IMR-90 (cell line): Measurements from ENCODE around the gene ADAMTS14. TPM values are rescaled to one million over a fixed set of nuclear protein-coding genes. Genes with fewer than 3 reads are reported as not detected.

Experiments used
- ATAC-seq: fragments of 200-7000 bp; cut with Tn5 transposase; 2 replicates; pipeline ENCODE4 v1.9.1; 2020; ENCODE audit warnings: low read depth, mild to moderate bottlenecking, moderate library complexity
- BruUV-seq: library from RNA; stranded (reverse); fragments of 400-500 nt; replicated peaks from 2 replicates; lab custom pipeline; 2021; lab: Mats Ljungman, UMichigan
- CTCF ChIA-PET: fragments of 300-600 bp; formaldehyde crosslinking; extraction: SDS; loops from one replicate; lab custom pipeline; 2021; ENCODE audit warnings: antibody characterized with exemption; lab: Yijun Ruan, JAX
- POLR2A ChIA-PET: fragments of 300-600 bp; sonication (Branson Sonifier 250); formaldehyde crosslinking; loops from one replicate; lab custom pipeline; 2022; ENCODE audit warnings: antibody characterized with exemption; ENCODE audit not compliant: unreplicated experiment; lab: Charles Lee
- DNase-seq: peaks from one replicate; pipeline ENCODE4 v3.0.0; 2013
- H2AFZ ChIP-seq: replicated peaks from 2 replicates; pipeline ENCODE3; 2013; ENCODE audit warnings: low read length, mild to moderate bottlenecking; ENCODE audit not compliant: poor library complexity
- H2AK5ac ChIP-seq: 2 replicates; pipeline ENCODE4 v1.6.1; 2013; ENCODE audit warnings: low read depth, low read length, inconsistent platforms
- H2AK9ac ChIP-seq: replicated peaks from 2 replicates; pipeline ENCODE3; 2013; ENCODE audit warnings: mild to moderate bottlenecking, low read depth, low read length, moderate library complexity; ENCODE audit not compliant: poor library complexity
- H2BK120ac ChIP-seq: 2 replicates; pipeline ENCODE4 v1.6.1; 2013; ENCODE audit warnings: low read depth, low read length, inconsistent platforms
- H2BK15ac ChIP-seq: 3 replicates; pipeline ENCODE4 v1.6.1; 2013; ENCODE audit warnings: low read depth, low read length, inconsistent platforms
- H2BK20ac ChIP-seq: 2 replicates; pipeline ENCODE4 v1.6.1; 2013; ENCODE audit warnings: low read depth, mild to moderate bottlenecking, inconsistent platforms, low read length, moderate library complexity
- H2BK5ac ChIP-seq: 2 replicates; pipeline ENCODE4 v1.6.1; 2013; ENCODE audit warnings: mild to moderate bottlenecking, low read depth, low read length, inconsistent platforms; ENCODE audit not compliant: poor library complexity, severe bottlenecking
- H3K14ac ChIP-seq: replicated peaks from 2 replicates; pipeline ENCODE4 v1.6.1; 2013; ENCODE audit warnings: low read depth, low read length, inconsistent platforms
- H3K18ac ChIP-seq: 2 replicates; pipeline ENCODE4 v1.6.1; 2013; ENCODE audit warnings: low read depth, low read length, control low read depth
- H3K23ac ChIP-seq: 2 replicates; pipeline ENCODE4 v1.6.1; 2013; ENCODE audit warnings: low read depth, low read length, inconsistent platforms
- H3K27ac ChIP-seq: 2 replicates; pipeline ENCODE4 v1.5.1; 2013; ENCODE audit warnings: mild to moderate bottlenecking, control low read depth, low read length; ENCODE audit not compliant: insufficient read depth
- H3K27me3 ChIP-seq: 2 replicates; pipeline ENCODE4 v1.6.1; 2013; ENCODE audit warnings: low read length; ENCODE audit not compliant: control insufficient read depth, insufficient read depth
- H3K36me3 ChIP-seq: 2 replicates; pipeline ENCODE4 v1.6.1; 2013; ENCODE audit warnings: low read length, mixed read lengths; ENCODE audit not compliant: control insufficient read depth, insufficient read depth
- H3K4ac ChIP-seq: 2 replicates; pipeline ENCODE4 v1.6.1; 2013; ENCODE audit warnings: low read depth, low read length, inconsistent platforms
- H3K4me1 ChIP-seq: 2 replicates; pipeline ENCODE4 v1.6.1; 2013; ENCODE audit warnings: low read length, mixed read lengths; ENCODE audit not compliant: control insufficient read depth, insufficient read depth
- H3K4me2 ChIP-seq: 2 replicates; pipeline ENCODE4 v1.6.1; 2013; ENCODE audit warnings: low read depth, mild to moderate bottlenecking, control low read depth, low read length, moderate library complexity
- H3K4me3 ChIP-seq: 2 replicates; pipeline ENCODE4 v1.5.1; 2013; ENCODE audit warnings: low read depth, mild to moderate bottlenecking, control low read depth, low read length, moderate library complexity; ENCODE audit not compliant: insufficient read depth
- H3K56ac ChIP-seq: 2 replicates; pipeline ENCODE4 v1.6.1; 2013; ENCODE audit warnings: low read length, inconsistent platforms; ENCODE audit not compliant: insufficient read depth; ENCODE audit errors: extremely low read depth
- H3K79me1 ChIP-seq, 2 experiments: 2 replicates each; pipeline ENCODE4 v1.6.1; 2013; ENCODE audit warnings: low read length in 2 of 2, inconsistent platforms in 1 of 2, low read depth in 1 of 2
- H3K9ac ChIP-seq: 2 replicates; pipeline ENCODE4 v1.6.1; 2013; ENCODE audit warnings: low read depth, low read length, control low read depth
- H3K9me1 ChIP-seq: 2 replicates; pipeline ENCODE4 v1.6.1; 2013; ENCODE audit warnings: low read length, inconsistent platforms; ENCODE audit not compliant: insufficient read depth
- H3K9me3 ChIP-seq: 2 replicates; pipeline ENCODE4 v1.6.1; 2013; ENCODE audit warnings: low read length; ENCODE audit not compliant: control insufficient read depth, insufficient read depth
- H4K20me1 ChIP-seq: 2 replicates; pipeline ENCODE4 v1.6.1; 2013; ENCODE audit warnings: low read length, inconsistent platforms; ENCODE audit not compliant: insufficient read depth
- H4K5ac ChIP-seq: 2 replicates; pipeline ENCODE4 v1.6.1; 2013; ENCODE audit warnings: mild to moderate bottlenecking, low read depth, low read length, control low read depth
- H4K8ac ChIP-seq, 2 experiments: 2 replicates each; pipeline ENCODE4 v1.6.1; 2013; ENCODE audit warnings: low read depth in 2 of 2, low read length in 2 of 2, control low read depth in 1 of 2, inconsistent platforms in 1 of 2
- H4K91ac ChIP-seq: 2 replicates; pipeline ENCODE4 v1.6.1; 2013; ENCODE audit warnings: low read depth, low read length, inconsistent platforms; ENCODE audit not compliant: insufficient read depth
- BHLHE40 ChIP-seq: fragments of 150-350 bp; IDR thresholded peaks from 2 replicates; pipeline ENCODE4 v1.6.1; 2016; ENCODE audit warnings: mild to moderate bottlenecking, low read depth, low read length
- CHD1 ChIP-seq: IDR thresholded peaks from 2 replicates; pipeline ENCODE4 v1.6.1; 2012; ENCODE audit warnings: low read depth, low read length, improper control_type of control experiment
- MAFK ChIP-seq: IDR thresholded peaks from 2 replicates; pipeline ENCODE4 v1.6.1; 2012; ENCODE audit warnings: low read depth, low read length, improper control_type of control experiment
- MAZ ChIP-seq: IDR thresholded peaks from 2 replicates; pipeline ENCODE4 v1.6.1; 2012; ENCODE audit warnings: low read depth, mild to moderate bottlenecking, low read length, improper control_type of control experiment, moderate library complexity, borderline replicate concordance
- MXI1 ChIP-seq: IDR thresholded peaks from 2 replicates; pipeline ENCODE4 v1.6.1; 2012; ENCODE audit warnings: low read depth, mild to moderate bottlenecking, low read length, moderate library complexity, borderline replicate concordance
- NFE2L2 ChIP-seq: fragments of 150-350 bp; IDR thresholded peaks from 2 replicates; pipeline ENCODE4 v1.6.1; 2016; ENCODE audit warnings: low read depth, mild to moderate bottlenecking, low read length
- POLR2A ChIP-seq: IDR thresholded peaks from 2 replicates; pipeline ENCODE4 v1.6.1; 2012; ENCODE audit warnings: mild to moderate bottlenecking, low read depth, low read length
- RAD21 ChIP-seq: IDR thresholded peaks from 2 replicates; pipeline ENCODE4 v1.6.1; 2012; ENCODE audit warnings: low read length, improper control_type of control experiment
- RFX5 ChIP-seq: IDR thresholded peaks from 2 replicates; pipeline ENCODE4 v1.8.0; 2012; ENCODE audit warnings: low read depth, mild to moderate bottlenecking, low read length, moderate library complexity
- whole genome bisulfite sequencing, 2 experiments: methylation state at CpG; one replicate each; pipeline versions ENCODE4 v1.1.5 to v1.1.7; 2013; ENCODE audit warnings: missing lambda C conversion rate in 2 of 2; ENCODE audit not compliant: insufficient read length in 1 of 2; ENCODE audit errors: extremely low coverage in 2 of 2; 5-methylcytosine and 5-hydroxymethylcytosine counted together
- dilution Hi-C: fragments of 300-500 bp; cut with HindIII; formaldehyde crosslinking; loops from one replicate; pipeline ENCODE4 v1.14.3; 2018; ENCODE audit warnings: low sequenced_read_pairs; ENCODE audit not compliant: unreplicated experiment
- in situ Hi-C: fragments of 300-500 bp; cut with MboI; formaldehyde crosslinking; loops from 3 replicates; pipeline ENCODE4 v1.14.3; 2019; ENCODE audit warnings: low sequenced_read_pairs, inconsistent platforms, mixed read lengths
- intact Hi-C: fragments of 100-400 bp; cut with micrococcal nuclease; formaldehyde crosslinking; loops from 2 replicates; pipeline ENCODE4 v1.10.0; 2022
- polyA plus RNA-seq, 3 experiments: library from polyadenylated mRNA; depleted of rRNA; stranded (reverse); fragments of >200 nt; gene quantifications; 2 replicates each; pipeline ENCODE4 v1.2.3, GENCODE V29; 2012; ENCODE audit warnings: low replicate concordance in 1 of 3
- total RNA-seq: library from RNA; depleted of rRNA; stranded (reverse); fragments of >200 nt; gene quantifications from 2 replicates; pipeline ENCODE4 v1.2.3, GENCODE V29; 2012
- TF ChIP-seq, protein P1 (sequence below): fragments of 150-350 bp; IDR thresholded peaks from 2 replicates; pipeline ENCODE4 v1.6.1; 2016; ENCODE audit warnings: low read depth, mild to moderate bottlenecking, low read length, moderate library complexity, borderline replicate concordance

ADAMTS14 gene
- total and polyA plus RNA-seq, 2 of the 4 experiments (the other 2 are of a cell fraction), result under 0.01 to 0.31 TPM

DNA sequence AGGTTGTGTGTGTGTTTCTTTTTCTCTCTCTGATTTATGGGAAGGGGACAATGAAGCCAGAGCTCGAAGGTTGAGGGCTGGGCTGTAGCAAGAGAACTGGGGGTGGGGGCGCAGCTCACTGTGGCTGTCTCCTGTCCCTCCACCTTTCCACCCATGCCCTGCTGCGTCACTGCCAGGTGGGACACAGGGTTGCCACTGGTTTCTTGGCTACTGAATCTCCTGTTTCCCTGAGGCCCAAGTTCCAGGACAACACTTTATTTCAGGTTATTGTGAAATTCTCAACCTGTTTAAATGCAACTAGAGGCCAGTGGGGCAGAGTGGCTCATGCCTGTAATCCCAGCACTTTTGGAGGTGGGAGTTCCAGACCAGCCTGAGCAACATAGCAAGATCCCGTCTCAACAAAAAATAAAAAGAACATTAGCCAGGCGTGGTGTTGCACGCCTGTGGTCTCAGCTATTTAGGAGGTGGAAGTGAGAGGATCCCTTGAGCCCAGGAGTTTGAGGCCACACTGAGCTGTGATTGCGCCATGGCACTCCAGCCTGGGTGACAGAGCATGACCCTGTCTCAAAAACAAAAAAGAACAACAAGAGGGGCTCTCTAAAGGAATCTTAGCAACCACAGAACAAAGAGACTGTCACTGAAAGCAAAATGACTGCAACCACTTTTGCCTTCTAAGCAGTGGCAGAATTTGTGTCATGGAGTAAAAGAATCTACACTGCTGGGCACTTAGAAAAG is 90.3 kb downstream of the ADAMTS14 start:
- Histone ChIP-seq H2BK15ac (no peak overlapping the region), H2AFZ (no peak overlapping the region), H3K4ac (no peak overlapping the region), H3K27ac (no peak overlapping the region), H2BK20ac (no peak overlapping the region), H3K27me3 (peaks cover 36% of the 10 kb centered on the region), H3K79me1 (no peaks in the 10 kb centered on the region), H4K8ac (no peak overlapping the region), H3K4me2 (no peak overlapping the region), H3K9me3 (peaks cover 7% of the 10 kb centered on the region; the same call in 1 of the 2 replicates), H3K56ac (no peak overlapping the region), H3K4me3 (no peak overlapping the region), H3K9me1 (no peaks in the 10 kb centered on the region), H3K36me3 (no peaks in the 10 kb centered on the region), H2AK5ac (no peak overlapping the region), H2AK9ac (no peak overlapping the region), H4K5ac (no peak overlapping the region), H4K91ac (no peak overlapping the region), H3K4me1 (no peaks in the 10 kb centered on the region), H3K14ac (no peak overlapping the region), H2BK5ac (no peak overlapping the region), H3K9ac (no peak overlapping the region), H3K18ac (no peak overlapping the region), H4K20me1 (no peaks in the 10 kb centered on the region), H3K23ac (no peak overlapping the region), H2BK120ac (no peak overlapping the region)
- POLR2A ChIA-PET, result no interaction called here
- CTCF ChIA-PET, result no interaction called here
- dilution Hi-C loops, result no loop called here
- BruUV-seq, result no TSS peak
- ATAC-seq, result no peak
- intact Hi-C loops, result no loop called here
- in situ Hi-C loops, result loop anchor here (5.0 kb wide), 2 partner anchors 215 to 300 kb away; no protein-coding TSS in a partner anchor
- TF ChIP-seq MAZ (no peak), MAFK (no peak), RFX5 (no peak), BHLHE40 (no peak), CHD1 (no peak), NFE2L2 (no peak), MXI1 (no peak), POLR2A (no peak), RAD21 (no peak)
- TF ChIP-seq, protein P1, sequence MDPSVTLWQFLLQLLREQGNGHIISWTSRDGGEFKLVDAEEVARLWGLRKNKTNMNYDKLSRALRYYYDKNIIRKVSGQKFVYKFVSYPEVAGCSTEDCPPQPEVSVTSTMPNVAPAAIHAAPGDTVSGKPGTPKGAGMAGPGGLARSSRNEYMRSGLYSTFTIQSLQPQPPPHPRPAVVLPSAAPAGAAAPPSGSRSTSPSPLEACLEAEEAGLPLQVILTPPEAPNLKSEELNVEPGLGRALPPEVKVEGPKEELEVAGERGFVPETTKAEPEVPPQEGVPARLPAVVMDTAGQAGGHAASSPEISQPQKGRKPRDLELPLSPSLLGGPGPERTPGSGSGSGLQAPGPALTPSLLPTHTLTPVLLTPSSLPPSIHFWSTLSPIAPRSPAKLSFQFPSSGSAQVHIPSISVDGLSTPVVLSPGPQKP, result no peak
- no peak for DNase-seq
- WGBS, 2 experiments, result 90% methylated on average over 4 of the region's 7 CpGs; no CpG with 5 or more reads in 1 of the 2 experiments
